ENCODE measurements around the gene CEND1.

The CEND1 gene

DNA sequence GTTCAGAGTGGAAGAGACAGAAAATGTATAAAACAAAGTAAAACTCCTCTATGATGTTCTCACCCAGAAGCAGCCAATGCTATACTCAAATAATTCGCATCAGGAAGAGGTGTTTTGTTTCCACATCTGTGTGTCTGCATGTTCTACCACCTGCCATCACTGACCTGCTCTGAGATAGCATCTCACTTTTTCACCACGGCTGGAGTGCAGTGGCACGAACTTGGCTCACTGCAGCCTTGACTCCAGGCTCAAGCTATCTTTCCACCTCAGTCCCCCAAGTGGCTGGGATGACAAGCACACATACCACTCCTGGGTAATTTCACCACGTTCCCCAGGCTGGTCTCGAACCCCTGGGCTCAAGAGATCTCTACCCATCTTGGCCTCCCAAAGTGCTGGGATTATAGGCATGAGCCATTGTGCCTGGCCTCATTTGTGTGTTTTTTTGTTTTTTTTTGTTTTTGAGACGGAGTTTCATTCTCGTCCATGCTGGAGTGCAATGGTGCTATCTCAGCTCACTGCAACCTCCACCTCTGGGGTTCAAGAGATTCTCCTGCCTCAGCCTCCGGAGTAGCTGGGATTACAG lies 28.3 kb downstream of the CEND1 start:
- H3K27ac ChIP-seq: peak overlapping the region; percentile 41
- TF ChIP-seq CTCF (IDR thresholded peaks at IDR 0.05): no peak
- no peak overlapping the region for H3K4me3 ChIP-seq (ENCODE audit: low read depth in 1 of 2, low read length in 1 of 2)
- peaks cover 19% of the 10 kb centered on the region for H3K9me3 ChIP-seq
- H3K27me3 ChIP-seq: no peaks in the 10 kb centered on the region
- H3K36me3 ChIP-seq: peaks cover 100% of the 10 kb centered on the region
- peaks cover 7 to 14% of the 10 kb centered on the region in 2 experiments for H3K4me1 ChIP-seq (ENCODE audit: control insufficient read depth in 1 of 2, insufficient read depth in 1 of 2, low read depth in 1 of 2, low read length in 1 of 2)

DNA sequence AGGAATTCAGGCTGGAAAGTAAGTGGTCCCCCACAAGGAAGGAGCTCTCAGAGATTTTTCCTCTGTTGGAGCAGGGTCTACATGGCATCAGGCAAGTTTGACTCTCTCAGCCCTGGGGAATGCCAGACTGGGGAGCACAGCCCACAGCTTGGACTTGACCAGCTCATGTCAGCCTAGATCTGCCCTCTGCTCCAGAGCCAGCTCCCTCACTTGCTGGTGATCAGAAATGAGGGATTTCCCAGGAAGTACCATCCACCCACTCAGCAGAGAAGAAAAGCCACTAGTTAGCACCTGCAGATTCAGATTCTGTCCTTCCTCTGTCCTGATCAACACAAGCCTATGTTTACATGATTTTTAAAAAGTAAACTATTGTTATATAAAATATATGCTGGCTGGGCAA lies 29.7 kb downstream of the CEND1 start:
- Histone ChIP-seq H3K9me3 (peaks cover 19% of the 10 kb centered on the region), H3K27me3 (no peaks in the 10 kb centered on the region), H3K36me3 (peaks cover 100% of the 10 kb centered on the region), H3K4me1 (ENCODE audit: control insufficient read depth in 1 of 2, insufficient read depth in 1 of 2, low read depth in 1 of 2, low read length in 1 of 2) (peaks cover 21 to 24% of the 10 kb centered on the region in 2 experiments), H3K4me3 (ENCODE audit: low read depth in 1 of 2, low read length in 1 of 2) (no peak overlapping the region), H3K27ac (peak overlapping the region; percentile 47)
- TF ChIP-seq CTCF (IDR thresholded peaks at IDR 0.05): no peak

DNA sequence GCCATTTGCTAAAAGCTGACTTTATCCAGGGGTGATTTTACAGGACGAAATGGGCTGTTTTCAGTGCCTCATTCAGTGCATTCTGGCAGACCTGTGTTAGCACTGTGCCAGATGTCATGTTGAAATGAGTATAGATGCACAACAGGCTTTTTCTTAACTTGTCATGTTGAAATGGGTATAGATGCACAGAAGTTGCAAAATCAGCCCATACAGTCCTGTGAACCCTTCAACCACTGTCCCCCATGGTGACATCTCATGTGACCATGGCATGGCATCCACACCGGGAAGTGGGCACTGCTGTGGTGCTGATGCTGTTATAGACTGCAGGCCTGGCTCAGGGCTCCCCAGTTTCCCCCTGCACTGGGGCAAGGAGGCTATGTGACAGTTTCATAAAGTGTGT lies 40.2 kb downstream of the CEND1 start:
- H3K27ac ChIP-seq: peak overlapping the region; percentile 98

GRCh38 chr11:748007-748359 lies 41.9 kb downstream of the CEND1 start:
- Histone ChIP-seq H3K27me3 (no peaks in the 10 kb centered on the region), H3K36me3 (peaks cover 25% of the 10 kb centered on the region), H3K27ac (peak overlapping the region; percentile 98), H3K4me3 (ENCODE audit: low read depth in 1 of 2, low read length in 1 of 2) (peak overlapping the region; percentile 99 to 100), H3K9me3 (no peaks in the 10 kb centered on the region), H3K4me1 (ENCODE audit: control insufficient read depth in 1 of 2, insufficient read depth in 1 of 2, low read depth in 1 of 2, low read length in 1 of 2) (peaks cover 64 to 69% of the 10 kb centered on the region in 2 experiments)
- TF ChIP-seq CTCF (IDR thresholded peaks at IDR 0.05): no peak

More for the DNA sequence above, 40.2 kb downstream of the CEND1 start:
- H3K4me1 ChIP-seq (ENCODE audit: control insufficient read depth in 1 of 2, insufficient read depth in 1 of 2, low read depth in 1 of 2, low read length in 1 of 2): peaks cover 70 to 80% of the 10 kb centered on the region in 2 experiments
- no peaks in the 10 kb centered on the region for H3K27me3 ChIP-seq
- peak overlapping the region; percentile 99 to 100 for H3K4me3 ChIP-seq (ENCODE audit: low read depth in 1 of 2, low read length in 1 of 2)
- no peak for TF ChIP-seq CTCF (IDR thresholded peaks at IDR 0.05)
- no peaks in the 10 kb centered on the region for H3K9me3 ChIP-seq
- peaks cover 37% of the 10 kb centered on the region for H3K36me3 ChIP-seq

DNA sequence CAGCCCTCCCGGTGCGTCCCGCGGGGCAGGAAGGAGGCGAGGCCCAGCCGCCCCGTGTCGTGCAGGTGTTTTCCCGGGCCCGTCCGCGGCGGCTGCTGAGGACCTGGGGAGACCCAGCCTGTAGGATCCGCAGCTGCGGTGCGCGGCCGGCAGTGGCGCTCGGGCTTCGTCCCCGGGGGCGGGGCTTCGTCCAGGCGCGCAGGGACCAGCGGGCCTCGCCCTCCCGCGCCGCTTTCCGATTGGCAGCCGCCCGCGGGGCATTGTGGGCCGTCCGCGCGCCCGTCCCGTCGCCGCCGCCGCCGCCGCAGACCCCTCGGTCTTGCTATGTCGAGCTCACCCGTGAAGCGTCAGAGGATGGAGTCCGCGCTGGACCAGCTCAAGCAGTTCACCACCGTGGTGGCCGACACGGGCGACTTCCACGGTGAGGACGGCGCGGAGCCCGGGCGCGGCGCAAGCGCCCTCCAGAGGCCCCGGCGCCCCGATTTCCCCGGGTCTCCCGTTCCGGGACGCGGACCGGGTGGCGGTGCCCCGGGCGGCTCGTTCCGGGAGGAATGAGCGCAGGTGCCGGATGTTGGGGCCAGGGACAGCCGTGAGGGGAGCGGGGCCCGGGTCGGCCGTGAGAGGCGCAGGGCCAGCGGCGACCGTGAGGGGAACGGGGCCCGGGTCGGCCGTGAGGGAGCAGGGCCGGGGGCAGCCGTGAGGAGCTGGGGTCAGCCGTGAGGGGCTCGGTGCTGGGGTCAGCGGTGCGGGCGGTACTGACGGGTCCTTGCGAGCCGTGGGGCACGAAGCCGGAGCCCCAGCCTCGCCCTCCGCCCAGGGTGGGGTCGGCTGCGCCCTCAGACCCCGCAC lies 42.5 kb downstream of the CEND1 start, which contains the start of gene TALDO1:
Gene TALDO1 (plus strand): TSS at position 307 of the 849 bp plus-strand sequence. CDS start 18 bp downstream, at position 325.
- Histone ChIP-seq H3K4me3 (ENCODE audit: low read depth in 1 of 2, low read length in 1 of 2) (peak within 1 kb of the TSS; percentile 99 to 100), H3K9me3 (no peaks in the 10 kb centered on the region), H3K27me3 (no peaks in the 10 kb centered on the region), H3K4me1 (ENCODE audit: control insufficient read depth in 1 of 2, insufficient read depth in 1 of 2, low read depth in 1 of 2, low read length in 1 of 2) (peaks cover 58 to 64% of the 10 kb centered on the region in 2 experiments), H3K36me3 (peaks cover 19% of the 10 kb centered on the region), H3K27ac (peak within 1 kb of the TSS; percentile 98)
- TF ChIP-seq CTCF (IDR thresholded peaks at IDR 0.05): peak; percentile 92

Measured in neutrophil (primary cell).